CD1c-positive myeloid dendritic cell (primary cell): Measurements from ENCODE around the gene KLHL36.
A peak's percentile ranks its signal among the peaks of the same experiment; 100 is the strongest.
"Not testable (repeated sequence)": the region's sequence is repeated elsewhere in the genome, so short reads cannot be mapped to it uniquely, and the experiment has no call there.

Experiments
- DNase-seq: peaks from one replicate; pipeline ENCODE4 v3.0.0-alpha.2; 2016; ENCODE audit errors: extremely low spot score

KLHL36 gene

DNA sequence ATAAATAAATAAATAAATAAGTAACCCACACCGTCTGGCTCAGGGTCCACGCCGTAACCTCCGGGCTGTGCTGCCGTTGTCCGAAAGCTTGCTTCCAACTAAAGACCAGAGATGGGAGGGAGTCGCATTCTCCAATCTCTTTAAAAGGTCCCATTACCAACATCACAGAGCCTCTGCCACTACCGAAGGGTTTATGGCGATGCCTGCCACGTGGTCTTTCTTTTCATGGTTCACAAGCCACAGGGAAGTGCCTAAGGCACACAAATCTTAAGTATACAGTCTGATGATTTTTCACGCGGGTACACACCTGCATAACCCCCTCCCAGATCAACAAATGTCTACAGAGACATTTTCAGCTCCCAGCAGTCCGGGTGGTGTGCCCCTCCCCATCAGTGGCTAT is 31.8 kb upstream of the KLHL36 start:
- DNase-seq, result no peak

DNA sequence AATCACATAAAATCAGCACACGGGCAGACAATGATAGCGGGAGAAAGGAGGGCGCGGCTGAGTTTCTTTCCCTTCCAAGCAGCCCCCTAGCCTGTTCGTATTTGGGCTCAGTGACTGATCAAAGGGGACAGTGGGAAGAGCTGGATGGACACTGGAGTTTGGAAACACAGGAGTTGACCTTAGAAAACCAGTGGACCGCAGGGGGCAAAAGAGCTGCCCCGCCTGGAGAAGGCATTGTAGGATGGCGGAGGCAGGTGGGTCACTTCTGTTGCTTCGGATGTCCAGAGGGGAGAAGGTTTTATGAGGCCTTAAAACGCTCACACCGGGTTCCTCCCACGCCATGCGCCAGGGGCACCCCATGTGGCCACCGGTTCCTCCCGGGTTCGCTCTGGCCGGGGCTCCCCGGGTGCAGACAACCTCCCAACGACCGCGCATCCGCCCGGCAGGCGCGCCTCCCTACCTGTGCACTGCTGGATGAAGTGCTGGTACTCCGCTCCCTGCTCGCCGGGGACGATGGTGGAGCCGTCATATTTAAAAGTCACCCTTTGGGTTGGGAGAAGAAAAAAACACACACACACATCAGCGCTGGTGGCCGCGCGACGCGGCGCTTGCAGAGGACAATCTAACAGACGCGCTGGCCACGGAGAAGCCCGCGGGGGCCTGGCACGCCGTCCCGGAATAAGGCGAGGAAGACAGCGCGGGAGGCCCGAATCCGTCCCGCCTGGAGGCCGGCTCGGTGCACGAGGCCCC is 31.1 kb upstream of the KLHL36 start:
- DNase-seq, result no peak

DNA sequence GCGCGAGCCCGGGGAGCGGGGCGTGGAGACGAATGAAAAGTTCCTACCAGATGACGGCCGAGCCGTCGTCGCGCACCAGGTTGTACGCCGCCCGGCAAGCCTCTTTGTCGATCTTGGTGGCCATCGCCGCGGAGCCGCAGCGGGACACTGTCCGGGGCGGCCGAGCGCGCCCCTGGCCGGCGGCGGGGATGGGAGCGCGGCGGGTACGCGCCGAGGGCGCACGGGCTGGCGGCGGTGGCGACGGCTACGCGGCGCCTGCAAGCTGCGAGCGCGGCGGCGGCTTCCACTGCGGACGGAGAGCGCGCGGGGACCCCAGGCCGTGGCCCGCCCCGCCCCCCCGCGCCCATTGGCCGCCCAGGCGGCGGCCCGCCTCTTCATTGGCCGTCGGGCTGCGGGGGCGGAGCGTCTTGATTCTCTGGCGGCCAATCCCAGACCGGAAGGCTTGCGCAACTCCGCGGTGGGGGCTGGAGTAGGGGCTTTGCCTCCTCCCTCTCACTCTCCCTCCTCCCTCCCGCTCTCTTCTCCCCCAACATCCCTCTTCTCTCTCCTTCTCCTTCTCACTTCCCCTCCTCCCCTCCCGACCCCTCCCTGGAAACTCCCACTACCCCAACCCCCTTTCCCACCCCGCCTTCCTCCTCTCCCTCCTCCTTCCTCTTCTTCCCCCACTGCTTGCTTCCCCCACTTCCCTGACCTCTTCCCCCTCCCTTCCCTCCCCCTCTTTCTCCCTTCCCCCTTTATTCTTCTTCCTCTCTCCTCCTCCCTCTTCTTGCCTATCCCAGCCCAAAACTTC is 30.3 kb upstream of the KLHL36 start, which contains the start of gene COTL1:
Gene COTL1, minus strand, starts transcription at position 288 of the 790 bp plus-strand sequence. Its CDS starts 164 bp downstream, at position 124.
- DNase-seq, result peak; percentile 97

DNA sequence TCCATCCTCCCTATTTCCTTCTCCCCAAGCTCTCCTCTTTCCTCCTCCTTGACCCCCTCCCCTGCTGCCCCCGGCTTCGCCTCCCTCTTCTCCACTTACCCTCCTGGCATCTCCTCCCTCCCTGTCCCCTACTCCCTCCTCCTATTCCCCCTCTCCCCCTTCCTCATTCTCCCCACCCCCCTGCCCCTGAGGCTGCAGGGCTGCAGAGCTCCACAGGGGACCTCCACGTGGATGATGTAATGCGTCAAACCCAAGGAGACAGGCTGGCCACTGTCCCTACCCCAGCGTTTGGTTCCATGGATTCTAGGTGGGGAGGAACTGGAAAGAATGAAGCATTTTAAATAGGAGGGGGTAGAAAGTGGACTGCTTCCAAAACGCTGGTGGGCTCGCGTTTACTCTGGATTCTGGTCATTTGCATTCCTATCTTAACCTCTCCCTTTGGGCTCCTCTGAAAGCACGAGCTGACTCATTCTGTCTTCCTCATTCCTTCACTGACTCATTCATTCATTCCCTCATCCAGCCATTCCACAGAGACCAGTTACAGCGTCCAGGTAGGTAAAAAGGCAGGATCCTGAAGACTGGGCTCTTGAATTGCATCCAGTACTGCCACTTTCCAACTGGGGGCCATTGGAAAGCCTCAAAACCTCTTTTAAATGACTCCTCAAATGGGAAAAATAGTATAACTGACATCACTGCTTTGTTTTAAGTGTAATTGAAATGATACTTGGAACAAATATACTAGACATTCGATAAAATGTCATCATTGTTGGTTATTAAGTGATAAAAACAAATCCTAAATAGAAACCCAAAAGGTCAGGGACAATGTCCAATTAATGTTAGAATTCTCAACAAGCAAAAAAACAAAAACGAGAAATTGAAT is 29.5 kb upstream of the KLHL36 start:
- DNase-seq, result peak; percentile 62

DNA sequence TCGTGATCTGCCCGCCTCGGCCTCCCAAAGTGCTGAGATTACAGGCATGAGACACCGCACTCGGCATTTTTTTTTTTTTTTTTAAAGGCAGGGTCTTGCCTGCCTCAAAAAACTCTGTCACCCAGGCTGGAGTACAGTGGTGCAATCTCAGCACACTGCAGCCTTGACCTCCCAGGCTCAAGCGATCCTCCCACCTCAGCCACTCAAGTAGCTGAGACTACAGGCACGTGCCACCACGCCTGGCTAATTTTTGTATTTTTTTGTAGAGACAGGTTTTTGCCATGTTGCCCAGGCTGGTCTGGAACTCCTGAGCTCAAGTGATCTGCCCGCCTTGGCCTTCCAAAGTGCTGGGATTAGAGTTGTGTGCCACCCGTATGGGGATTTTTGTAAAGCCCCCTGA is 27.4 kb upstream of the KLHL36 start:
- not testable (repeated sequence) for DNase-seq

DNA sequence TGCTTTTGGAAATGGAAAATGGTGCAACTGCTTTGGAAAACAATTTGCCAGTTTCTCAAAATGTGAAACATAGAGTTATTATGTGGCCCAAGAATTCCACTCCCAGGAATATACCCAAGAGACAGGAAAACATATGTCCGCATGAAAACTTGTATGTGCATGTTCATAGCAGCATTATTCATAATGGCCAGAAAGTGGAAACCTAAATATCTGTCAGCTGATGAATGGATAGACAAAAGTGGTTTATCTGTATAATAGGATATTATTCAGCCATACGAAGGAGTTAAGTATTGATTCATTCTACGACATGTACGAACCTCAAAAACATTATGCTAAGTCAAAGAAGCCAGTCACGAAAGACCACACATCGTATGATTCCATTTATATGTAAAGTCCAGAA is 22.8 kb upstream of the KLHL36 start:
- no peak for DNase-seq

DNA sequence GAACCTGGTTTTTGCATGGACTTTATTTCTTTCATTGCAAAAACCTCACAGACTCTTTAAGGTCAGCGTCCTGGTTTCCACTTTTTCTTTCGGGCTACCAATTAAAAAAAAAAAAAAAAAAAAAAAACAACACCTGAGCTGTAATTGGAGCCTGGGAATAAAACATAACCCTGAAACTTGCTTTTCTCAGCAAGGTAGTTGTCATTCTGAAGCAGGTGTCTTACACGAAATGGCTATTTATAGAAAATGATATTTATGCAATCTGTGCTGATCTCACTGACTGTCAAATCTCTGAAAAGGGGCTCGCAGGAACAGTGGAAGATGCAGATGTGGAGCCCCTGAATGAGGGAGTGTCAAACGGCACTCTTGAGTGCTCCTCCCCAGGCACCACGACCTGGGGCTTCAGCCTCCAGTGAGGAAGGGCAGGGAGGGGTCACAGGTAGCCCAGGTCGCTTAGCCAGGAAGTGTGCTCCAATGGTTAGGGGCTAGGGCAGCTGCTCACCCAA is 20.0 kb upstream of the KLHL36 start:
- DNase-seq, result no peak

DNA sequence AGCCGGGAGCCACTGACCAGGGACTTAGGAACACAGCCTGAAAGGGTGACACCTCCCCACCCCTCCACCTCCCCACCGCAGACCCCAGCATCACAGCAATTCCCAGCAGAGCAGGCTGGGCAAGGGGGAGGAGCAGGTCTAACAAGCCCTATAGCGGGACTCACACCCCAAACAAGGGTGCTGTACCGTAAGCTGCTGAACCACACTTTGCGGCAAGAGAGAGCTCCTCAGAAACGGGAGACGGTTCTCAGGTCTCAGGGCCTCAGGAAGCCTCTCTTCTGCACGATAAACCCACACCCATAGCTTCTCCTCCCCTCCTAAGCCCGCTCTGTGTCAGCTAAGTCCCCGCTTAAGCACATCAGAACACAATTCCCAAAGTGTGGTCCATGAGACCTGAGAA is 18.7 kb upstream of the KLHL36 start:
- DNase-seq, result no peak

DNA sequence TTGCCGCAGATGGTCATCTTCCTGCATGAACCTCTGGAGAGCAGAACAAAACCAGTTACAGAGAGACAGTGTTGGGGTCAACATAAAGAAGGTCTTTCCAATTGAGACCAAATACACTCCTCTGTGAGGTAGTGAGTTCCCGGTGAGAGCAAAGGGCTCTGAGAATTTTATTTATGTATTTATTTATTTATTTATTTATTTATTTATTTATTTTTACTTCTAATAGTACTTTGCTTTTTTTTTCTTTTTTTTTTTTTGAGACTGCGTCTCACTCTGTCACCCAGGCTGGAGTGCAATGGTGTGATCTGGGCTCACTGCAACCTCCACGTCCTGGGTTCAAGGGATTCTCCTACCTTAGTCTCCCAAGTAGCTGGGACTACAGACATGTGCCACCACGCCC is 18.3 kb upstream of the KLHL36 start:
- no peak for DNase-seq

DNA sequence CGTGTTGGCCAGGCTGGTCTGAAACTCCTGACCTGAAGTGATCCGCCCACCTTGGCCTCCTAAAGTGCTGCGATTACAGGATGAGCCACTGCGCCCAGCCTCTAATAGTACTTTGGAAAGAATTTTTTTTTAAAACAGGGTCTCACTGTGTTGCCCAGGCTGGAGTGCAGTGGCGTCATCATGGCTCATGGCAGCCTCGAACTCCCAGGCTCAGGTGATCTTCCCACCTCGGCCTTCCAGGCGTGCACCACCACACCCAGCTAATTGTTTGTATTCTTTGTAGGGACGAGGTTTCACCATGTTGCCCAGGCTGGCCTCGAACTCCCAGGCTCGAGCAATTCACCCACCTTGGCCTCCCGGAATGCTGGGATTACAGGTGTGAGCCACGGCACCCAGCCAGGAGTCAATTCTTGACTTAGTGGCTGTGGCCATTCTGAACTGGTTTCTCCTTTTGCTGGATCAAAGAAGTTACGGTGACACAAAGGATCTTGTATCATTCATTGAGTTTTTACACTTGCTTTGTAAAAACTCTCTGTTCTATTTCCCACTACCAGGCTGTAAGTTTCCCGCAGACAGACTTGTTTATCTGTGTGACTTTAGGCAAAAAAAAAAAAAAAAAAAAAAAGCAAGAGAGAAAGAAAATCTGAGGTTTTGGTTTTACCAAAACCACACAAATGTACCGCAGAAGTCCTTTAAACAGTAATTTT is 17.7 kb upstream of the KLHL36 start:
- no peak for DNase-seq

DNA sequence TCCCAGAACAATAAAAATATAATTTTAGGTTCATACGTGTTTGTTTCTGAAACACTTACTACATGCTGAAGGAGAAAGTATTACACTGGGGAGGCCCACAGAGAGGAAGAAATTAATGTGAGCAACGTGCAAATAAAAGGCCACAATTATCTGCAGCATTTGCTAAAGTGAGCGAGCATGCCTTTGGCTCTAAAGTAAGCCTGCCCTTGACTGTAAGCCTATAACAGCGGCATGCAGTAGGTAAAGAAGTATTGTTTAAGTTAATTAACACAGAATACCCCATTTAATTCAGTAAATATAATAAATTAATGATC is 17.2 kb upstream of the KLHL36 start:
- no peak for DNase-seq

DNA sequence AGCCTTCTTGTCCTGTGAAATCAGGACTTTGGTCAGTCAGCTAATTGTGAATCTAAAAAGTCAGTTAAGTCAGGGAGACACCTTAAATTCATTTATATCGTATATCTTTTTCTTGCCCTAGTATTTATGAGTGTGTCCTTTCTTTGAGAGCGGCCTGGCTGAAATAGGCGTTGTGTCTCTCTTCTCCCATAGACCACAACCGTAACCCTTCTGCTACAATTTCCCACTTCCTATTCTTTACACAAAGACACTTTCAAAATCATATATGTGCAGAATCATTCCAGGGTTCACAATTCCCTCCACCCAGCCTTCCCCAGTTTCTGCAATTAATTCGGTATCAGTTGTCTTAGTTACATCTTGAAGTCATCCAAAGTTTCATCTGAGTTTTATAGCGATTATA is 16.4 kb upstream of the KLHL36 start:
- peak; percentile 60 for DNase-seq

DNA sequence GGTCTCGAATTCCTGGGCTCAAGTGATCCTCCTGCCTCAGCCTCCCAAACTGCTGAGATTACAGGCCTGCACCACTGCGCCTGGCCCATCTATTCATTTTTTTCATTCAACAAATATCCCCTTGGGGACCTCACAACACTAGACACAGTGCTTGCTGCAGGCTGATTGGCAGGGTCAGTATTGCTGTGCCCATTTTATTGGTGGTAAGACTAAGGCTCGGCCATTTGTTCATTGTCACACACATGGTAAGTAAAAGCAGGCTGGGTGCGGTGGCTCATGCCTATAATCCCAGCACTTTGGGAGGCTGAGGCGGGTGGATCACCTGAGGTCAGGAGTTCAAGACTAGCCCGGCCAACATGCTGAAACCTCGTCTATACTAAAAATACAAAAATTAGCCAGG is 15.4 kb upstream of the KLHL36 start:
- DNase-seq, result not testable (repeated sequence)

DNA sequence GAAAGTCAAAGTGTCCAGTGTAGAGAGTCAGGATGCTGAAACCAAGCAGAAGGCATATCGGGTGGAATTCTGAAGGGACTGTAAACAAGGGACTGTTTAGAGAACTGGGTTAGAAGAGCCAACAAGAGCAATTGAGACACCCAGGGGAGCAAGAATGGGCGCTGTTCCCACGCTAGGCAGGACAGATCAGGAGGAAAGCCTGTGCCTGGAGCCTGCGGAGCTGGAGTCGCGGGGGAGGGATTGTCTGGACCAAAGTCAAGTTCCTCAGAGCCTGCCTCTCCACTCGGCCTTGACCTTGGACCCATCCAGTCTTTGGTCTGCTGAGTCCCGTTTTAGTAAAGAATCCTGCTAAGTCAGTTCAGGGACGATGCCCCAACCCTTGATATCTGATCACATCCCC is 14.7 kb upstream of the KLHL36 start:
- DNase-seq, result no peak

DNA sequence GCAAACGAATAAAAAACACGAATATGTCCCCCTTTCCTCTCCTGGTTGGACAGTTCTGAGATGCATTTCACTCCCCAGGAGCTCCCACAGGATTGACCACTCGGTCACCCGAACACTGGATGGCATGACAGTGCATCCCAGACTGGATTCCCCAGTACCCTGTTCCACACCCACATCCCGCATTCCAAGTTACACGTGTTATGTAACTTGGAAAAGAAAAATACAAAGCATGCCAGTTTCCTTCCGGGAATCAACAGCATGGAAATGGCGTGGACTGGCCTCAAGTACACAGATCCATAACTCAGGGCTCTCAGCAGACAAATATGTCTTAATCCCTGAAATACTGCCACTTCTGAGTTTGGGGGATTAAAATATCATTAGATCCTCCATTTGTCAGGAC is 12.6 kb upstream of the KLHL36 start:
- no peak for DNase-seq

DNA sequence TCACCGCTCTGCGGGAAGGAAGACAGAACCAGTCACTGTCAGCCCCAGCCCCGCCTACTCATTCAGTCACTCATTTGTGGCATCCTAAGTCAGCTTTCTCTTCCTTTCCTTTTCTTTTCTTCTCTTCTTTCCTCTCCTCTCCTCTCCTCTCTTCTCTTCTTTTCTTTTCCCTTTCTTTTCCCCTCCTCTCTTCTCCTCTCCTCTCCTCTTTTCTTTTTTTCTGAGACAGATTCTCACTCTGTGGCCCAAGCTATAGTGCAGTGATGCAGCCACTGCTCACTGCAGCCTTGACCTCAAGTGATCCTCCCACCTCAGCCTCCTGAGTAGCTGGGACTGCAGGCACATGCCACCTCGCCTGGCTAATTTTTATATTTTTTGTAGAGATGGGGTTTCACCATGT is 10.6 kb upstream of the KLHL36 start:
- no peak for DNase-seq

DNA sequence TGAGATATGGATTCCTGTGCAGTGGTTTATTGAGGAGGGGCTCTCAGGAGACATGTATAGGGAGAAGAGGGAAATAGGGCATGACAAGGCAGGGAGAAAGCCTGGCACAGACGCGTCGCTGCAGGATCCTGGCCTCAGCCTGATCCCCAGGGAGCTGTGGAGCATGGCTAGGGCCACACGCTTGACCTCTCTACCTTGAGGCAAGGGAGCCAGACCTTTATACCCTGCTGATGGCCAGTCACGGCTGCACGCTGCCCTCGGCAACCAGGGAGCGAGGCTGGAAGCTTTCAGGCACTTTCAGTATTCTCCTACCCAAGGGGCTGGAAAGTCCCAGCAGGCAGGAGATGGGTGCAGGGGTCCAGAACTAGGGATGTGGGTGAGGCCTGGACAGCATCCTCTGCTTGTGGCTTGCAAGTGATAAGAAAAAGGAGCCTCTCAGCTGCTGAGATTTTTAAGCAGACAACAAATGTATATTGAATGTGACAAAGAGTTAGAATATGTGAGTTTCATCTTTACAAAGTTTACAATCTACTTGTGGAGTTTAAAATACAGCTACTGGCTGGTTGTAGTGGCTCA is 10.0 kb upstream of the KLHL36 start:
- DNase-seq, result no peak

DNA sequence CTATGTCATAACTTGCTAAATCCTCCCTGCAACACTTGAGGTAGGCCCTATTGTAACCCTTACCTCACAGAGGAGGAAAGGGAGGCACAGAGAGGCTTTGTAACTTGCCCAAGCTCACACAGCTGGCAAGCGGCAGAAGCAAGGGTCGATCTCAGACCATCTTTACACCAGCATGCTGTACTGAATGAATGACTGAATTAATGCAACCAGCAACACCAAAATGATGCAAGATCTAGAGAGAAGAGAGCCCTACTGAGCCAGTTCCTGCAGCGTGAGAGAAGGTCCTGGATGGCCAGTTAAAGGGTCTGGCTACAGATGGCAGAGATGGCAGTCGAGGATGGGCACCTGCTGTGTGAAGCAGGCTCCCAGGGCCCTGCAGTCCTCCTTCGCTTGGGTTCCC is 8.2 kb upstream of the KLHL36 start:
- DNase-seq, result no peak

DNA sequence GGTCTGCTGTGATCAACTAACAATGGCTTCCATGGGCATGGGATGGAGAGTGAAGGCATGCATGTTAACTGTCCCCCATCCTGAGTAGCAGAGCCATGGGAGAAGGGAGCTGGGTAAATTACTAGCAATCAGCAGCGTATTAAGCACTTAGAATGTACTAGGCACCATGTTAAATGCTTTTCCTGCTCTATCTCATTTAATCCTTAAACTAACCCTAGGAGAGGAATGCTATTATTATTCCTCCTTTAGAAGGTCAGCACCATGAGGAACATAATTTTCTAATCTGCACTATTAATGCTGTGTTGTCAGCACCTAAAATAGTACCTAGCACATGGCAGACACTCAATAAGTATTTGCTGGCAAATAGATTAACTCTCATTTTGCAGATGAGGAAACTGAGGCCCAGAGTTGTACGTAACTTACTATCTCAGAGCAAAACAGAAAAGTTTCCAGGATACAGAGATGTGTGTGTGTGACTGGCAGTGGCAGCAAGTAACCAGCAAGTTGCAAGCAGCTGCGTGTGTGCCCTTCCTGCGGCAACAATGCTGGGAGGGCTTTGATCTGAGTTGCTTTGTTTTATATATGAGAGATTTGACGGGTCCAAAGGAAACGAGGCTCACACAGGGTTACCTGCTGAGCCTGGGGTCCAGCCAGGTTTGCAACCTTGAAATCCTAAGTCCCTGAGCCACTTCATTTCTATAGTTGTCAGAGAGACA is 6.5 kb upstream of the KLHL36 start:
- DNase-seq, result no peak

DNA sequence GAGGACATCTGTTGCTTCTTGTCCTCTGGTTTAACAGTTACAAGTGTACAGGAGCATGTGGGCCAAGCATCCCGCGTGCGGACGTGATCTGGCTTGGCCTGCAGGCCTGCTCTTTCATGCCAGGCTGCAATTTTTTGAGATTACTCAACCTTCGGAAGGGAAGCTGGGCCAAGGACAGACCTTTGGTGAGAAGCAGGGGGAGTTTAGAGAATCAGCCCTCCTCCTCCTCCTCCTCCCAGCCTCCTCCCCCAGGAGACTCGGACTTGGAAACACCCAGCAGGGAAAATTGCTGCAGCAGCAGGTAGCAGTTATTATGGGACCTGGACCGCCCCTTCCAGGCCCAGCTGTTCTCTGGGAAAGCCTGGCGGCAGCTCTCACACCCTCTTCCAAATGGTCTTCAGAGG is 5.1 kb upstream of the KLHL36 start:
- DNase-seq, result peak; percentile 56

DNA sequence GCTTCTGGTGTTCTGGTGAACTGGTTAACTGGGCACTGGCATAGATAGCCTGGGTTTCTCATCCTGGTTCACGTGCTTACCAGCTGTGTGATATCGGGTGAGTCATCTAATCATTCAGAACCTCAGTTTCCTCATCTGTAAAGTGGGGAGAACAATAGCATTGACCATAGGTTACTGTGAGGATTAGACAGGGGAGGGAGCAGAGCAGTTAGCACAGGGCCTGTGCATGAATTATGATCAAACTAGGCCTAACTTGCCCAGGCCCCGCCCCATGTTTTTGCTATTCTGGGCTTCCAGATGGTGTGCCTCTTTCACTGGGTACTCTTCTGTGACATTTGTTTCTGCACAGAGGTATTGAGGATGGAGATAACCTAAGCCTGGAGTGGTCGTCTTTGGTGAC is 4.6 kb upstream of the KLHL36 start:
- DNase-seq, result no peak
